ENCODE data around the gene ESD. TPM values are rescaled to one million over a fixed set of nuclear protein-coding genes. Genes with fewer than 3 reads are reported as not detected.

ESD gene
- total RNA-seq, 1 experiment from 2014 or later, result 58.7 TPM

DNA sequence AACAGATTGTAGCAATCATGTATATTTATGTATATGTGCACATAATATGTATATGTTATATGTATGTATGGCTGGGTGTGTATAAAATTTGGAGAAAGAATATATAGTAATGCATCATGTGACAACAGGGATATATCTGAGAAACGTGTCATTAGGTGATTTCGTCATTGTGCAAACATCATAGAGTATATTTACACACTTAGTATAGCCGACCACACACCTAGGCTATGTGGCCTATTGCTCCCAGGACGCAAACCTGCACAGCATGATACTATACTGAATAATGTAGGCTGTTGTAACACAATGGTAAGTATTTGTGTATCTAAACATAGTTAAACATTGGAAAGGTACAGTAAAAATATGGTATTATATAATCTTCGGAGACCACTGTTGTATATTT, 43.8 kb downstream of the ESD start:
- no peaks in the 10 kb centered on the region for H3K9me3 Mint-ChIP-seq
- H3K36me3 Mint-ChIP-seq, result peaks cover 3% of the 10 kb centered on the region; the same call in 1 of the 2 replicates
- DNase-seq (ENCODE audit: low spot score) (no peak), ATAC-seq (no peak)
- H3K27me3 Mint-ChIP-seq (ENCODE audit: low read depth), result no peaks in the 10 kb centered on the region
- no peak overlapping the region for H3K27ac Mint-ChIP-seq
- POLR2A ChIA-PET, result no interaction called here
- no peak overlapping the region for H3K4me3 Mint-ChIP-seq
- no peak for TF ChIP-seq ZNF423 (CRISPR knock-in tag; IDR thresholded peaks at IDR 0.05)
- TF ChIP-seq, protein P1, sequence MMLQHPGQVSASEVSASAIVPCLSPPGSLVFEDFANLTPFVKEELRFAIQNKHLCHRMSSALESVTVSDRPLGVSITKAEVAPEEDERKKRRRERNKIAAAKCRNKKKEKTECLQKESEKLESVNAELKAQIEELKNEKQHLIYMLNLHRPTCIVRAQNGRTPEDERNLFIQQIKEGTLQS (CRISPR knock-in tag; conservative IDR thresholded peaks at IDR 0.05), result no peak
- H3K4me1 Mint-ChIP-seq, result peaks cover 6% of the 10 kb centered on the region
- CTCF ChIA-PET, result no interaction called here

DNA sequence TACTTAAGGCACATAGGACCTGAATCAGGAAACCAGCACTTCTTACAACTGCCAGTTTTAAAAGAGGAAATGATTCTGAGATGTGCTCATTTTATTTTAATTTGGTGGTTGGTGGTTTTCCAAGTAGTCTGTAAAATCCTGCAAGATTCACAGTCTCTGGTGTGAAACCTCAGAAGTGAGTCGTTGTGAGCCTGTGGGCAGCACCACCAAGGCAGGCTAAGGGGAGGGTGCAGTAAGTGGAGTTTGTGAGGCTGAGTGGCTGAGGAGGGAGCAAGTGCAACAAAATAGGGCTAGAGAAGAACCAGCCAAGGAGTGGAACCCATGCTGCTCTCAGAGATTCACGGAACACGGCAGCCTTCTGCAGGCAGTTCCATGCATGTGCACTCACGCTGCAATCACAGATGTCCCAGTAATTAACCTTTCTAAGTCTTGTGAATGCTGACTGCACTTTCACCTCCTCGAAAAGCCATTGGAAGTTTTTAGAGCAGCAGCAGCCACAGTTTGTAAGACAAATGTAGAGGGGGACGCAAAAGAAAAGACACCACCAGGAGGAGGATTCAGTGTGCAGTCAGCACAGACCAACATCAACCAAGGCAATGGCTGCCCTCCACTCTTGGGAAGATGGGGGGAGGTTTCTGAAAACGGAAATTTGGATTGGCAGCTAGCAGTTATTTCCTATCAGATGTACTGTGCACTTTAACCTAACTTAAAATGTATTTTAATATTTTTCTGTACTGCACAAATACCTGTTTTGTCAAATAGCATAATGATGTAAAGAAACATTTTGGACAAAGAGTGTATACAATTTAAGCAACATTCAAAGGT, 44.9 kb downstream of the ESD start:
- H3K4me1 Mint-ChIP-seq, result peaks cover 4% of the 10 kb centered on the region
- ATAC-seq (peak; percentile 52), DNase-seq (ENCODE audit: low spot score) (no peak)
- H3K9me3 Mint-ChIP-seq, result no peaks in the 10 kb centered on the region
- TF ChIP-seq FOXJ3 (CRISPR knock-in tag; IDR thresholded peaks at IDR 0.05; ENCODE audit: borderline replicate concordance) (no peak), OVOL2 (CRISPR knock-in tag; IDR thresholded peaks at IDR 0.05; ENCODE audit: borderline replicate concordance) (no peak), NFYB (CRISPR knock-in tag; conservative IDR thresholded peaks at IDR 0.05; ENCODE audit: low read depth) (no peak), GABPB1 (CRISPR knock-in tag; IDR thresholded peaks at IDR 0.05) (no peak), ATF1 (CRISPR knock-in tag; IDR thresholded peaks at IDR 0.05) (no peak), NFE2L1 (CRISPR knock-in tag; IDR thresholded peaks at IDR 0.05) (no peak), JAZF1 (CRISPR knock-in tag; IDR thresholded peaks at IDR 0.05) (no peak), ETV6 (CRISPR knock-in tag; IDR thresholded peaks at IDR 0.05) (no peak), ZNF396 (CRISPR knock-in tag; IDR thresholded peaks at IDR 0.05; ENCODE audit: borderline replicate concordance) (no peak), GTF2I (CRISPR knock-in tag; conservative IDR thresholded peaks at IDR 0.05) (no peak), RELA (CRISPR knock-in tag; IDR thresholded peaks at IDR 0.05; ENCODE audit: borderline replicate concordance) (no peak), ZNF416 (CRISPR knock-in tag; IDR thresholded peaks at IDR 0.05) (no peak), ZNF671 (CRISPR knock-in tag; IDR thresholded peaks at IDR 0.05) (no peak)
- TF ChIP-seq, protein P2, sequence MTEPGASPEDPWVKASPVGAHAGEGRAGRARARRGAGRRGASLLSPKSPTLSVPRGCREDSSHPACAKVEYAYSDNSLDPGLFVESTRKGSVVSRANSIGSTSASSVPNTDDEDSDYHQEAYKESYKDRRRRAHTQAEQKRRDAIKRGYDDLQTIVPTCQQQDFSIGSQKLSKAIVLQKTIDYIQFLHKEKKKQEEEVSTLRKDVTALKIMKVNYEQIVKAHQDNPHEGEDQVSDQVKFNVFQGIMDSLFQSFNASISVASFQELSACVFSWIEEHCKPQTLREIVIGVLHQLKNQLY (CRISPR knock-in tag; IDR thresholded peaks at IDR 0.05), result no peak
- TF ChIP-seq, protein P3, sequence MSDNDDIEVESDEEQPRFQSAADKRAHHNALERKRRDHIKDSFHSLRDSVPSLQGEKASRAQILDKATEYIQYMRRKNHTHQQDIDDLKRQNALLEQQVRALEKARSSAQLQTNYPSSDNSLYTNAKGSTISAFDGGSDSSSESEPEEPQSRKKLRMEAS (CRISPR knock-in tag; IDR thresholded peaks at IDR 0.05), result no peak
- no peak overlapping the region for H3K4me3 Mint-ChIP-seq
- peak overlapping the region; percentile 12 for H3K27ac Mint-ChIP-seq
- ChIA-PET POLR2A (no interaction called here), CTCF (no interaction called here)
- H3K27me3 Mint-ChIP-seq (ENCODE audit: low read depth), result no peaks in the 10 kb centered on the region
- H3K36me3 Mint-ChIP-seq, result peaks cover 3% of the 10 kb centered on the region; the same call in 1 of the 2 replicates

DNA sequence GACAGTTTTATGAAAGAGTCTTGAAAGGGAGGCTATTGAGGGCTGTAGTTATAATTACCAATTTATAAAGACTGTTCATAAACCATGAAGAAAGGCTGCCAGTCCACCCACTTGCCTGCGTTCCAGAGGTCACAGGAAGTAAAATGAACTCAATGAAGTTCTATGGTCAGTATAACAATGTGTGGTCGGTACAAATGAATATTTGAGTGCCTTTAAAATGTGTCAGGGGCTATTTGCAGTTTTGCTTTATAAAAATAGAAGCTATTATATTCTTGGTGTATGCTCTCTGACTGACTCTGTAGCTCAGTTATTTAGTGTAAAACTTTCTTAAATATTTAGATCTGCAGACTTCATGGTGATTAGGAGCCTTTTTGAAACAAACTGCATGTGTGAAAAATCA, 47.0 kb downstream of the ESD start:
- no peak for ATAC-seq
- Mint-ChIP-seq H3K27ac (no peak overlapping the region), H3K9me3 (peaks cover 13% of the 10 kb centered on the region), H3K4me3 (no peak overlapping the region), H3K4me1 (no peaks in the 10 kb centered on the region), H3K36me3 (peaks cover 21% of the 10 kb centered on the region), H3K27me3 (ENCODE audit: low read depth) (no peaks in the 10 kb centered on the region)
- POLR2A ChIA-PET, result no interaction called here
- CTCF ChIA-PET, result no interaction called here
- no peak for DNase-seq (ENCODE audit: low spot score)
- no peak for TF ChIP-seq ZNF219 (CRISPR knock-in tag; IDR thresholded peaks at IDR 0.05; ENCODE audit: borderline replicate concordance)
- no peak for TF ChIP-seq ZBTB21 (CRISPR knock-in tag; IDR thresholded peaks at IDR 0.05; ENCODE audit: borderline replicate concordance)
- no peak for TF ChIP-seq FOXP1 (CRISPR knock-in tag; IDR thresholded peaks at IDR 0.05; ENCODE audit: borderline replicate concordance)
- TF ChIP-seq RELA (CRISPR knock-in tag; IDR thresholded peaks at IDR 0.05; ENCODE audit: borderline replicate concordance), result no peak
- TF ChIP-seq, protein P4, sequence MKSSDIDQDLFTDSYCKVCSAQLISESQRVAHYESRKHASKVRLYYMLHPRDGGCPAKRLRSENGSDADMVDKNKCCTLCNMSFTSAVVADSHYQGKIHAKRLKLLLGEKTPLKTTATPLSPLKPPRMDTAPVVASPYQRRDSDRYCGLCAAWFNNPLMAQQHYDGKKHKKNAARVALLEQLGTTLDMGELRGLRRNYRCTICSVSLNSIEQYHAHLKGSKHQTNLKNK (CRISPR knock-in tag; IDR thresholded peaks at IDR 0.05), result no peak
- TF ChIP-seq MXD4 (CRISPR knock-in tag; IDR thresholded peaks at IDR 0.05; ENCODE audit: borderline replicate concordance), result no peak
- no peak for TF ChIP-seq NR2C2 (CRISPR knock-in tag; IDR thresholded peaks at IDR 0.05)
- no peak for TF ChIP-seq TEAD1 (CRISPR knock-in tag; IDR thresholded peaks at IDR 0.05)
- TF ChIP-seq ZNF416 (CRISPR knock-in tag; IDR thresholded peaks at IDR 0.05), result no peak
- no peak for TF ChIP-seq FOXK1 (CRISPR knock-in tag; IDR thresholded peaks at IDR 0.05)
- no peak for TF ChIP-seq ZNF121 (CRISPR knock-in tag; IDR thresholded peaks at IDR 0.05)
- TF ChIP-seq JAZF1 (CRISPR knock-in tag; IDR thresholded peaks at IDR 0.05), result no peak
- TF ChIP-seq ZNF317 (CRISPR knock-in tag; IDR thresholded peaks at IDR 0.05; ENCODE audit: borderline replicate concordance, low read depth), result no peak
- TF ChIP-seq, protein P5, sequence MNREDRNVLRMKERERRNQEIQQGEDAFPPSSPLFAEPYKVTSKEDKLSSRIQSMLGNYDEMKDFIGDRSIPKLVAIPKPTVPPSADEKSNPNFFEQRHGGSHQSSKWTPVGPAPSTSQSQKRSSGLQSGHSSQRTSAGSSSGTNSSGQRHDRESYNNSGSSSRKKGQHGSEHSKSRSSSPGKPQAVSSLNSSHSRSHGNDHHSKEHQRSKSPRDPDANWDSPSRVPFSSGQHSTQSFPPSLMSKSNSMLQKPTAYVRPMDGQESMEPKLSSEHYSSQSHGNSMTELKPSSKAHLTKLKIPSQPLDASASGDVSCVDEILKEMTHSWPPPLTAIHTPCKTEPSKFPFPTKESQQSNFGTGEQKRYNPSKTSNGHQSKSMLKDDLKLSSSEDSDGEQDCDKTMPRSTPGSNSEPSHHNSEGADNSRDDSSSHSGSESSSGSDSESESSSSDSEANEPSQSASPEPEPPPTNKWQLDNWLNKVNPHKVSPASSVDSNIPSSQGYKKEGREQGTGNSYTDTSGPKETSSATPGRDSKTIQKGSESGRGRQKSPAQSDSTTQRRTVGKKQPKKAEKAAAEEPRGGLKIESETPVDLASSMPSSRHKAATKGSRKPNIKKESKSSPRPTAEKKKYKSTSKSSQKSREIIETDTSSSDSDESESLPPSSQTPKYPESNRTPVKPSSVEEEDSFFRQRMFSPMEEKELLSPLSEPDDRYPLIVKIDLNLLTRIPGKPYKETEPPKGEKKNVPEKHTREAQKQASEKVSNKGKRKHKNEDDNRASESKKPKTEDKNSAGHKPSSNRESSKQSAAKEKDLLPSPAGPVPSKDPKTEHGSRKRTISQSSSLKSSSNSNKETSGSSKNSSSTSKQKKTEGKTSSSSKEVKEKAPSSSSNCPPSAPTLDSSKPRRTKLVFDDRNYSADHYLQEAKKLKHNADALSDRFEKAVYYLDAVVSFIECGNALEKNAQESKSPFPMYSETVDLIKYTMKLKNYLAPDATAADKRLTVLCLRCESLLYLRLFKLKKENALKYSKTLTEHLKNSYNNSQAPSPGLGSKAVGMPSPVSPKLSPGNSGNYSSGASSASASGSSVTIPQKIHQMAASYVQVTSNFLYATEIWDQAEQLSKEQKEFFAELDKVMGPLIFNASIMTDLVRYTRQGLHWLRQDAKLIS (CRISPR knock-in tag; IDR thresholded peaks at IDR 0.05; ENCODE audit: borderline replicate concordance), result no peak
- no peak for TF ChIP-seq GTF2I (CRISPR knock-in tag; conservative IDR thresholded peaks at IDR 0.05)
- TF ChIP-seq ELF4 (CRISPR knock-in tag; IDR thresholded peaks at IDR 0.05; ENCODE audit: low read depth), result no peak

Data from WTC11 (cell line).